NCI-H146 (cell line): ENCODE results near the gene MKNK1.

Experiments used
- DNase-seq: peaks from one replicate; lab custom pipeline; 2025; lab: John Stamatoyannopoulos, UW

Gene MKNK1

GRCh38 chr1:46618754-46619415 lies 14.8 kb upstream of the MKNK1 start:
- DNase-seq, result no peak

GRCh38 chr1:46617833-46618232 lies 13.8 kb upstream of the MKNK1 start:
- DNase-seq, result no peak

GRCh38 chr1:46617108-46617800 lies 13.2 kb upstream of the MKNK1 start:
- no peak for DNase-seq

- peak; percentile 34 for DNase-seq
Measured at GRCh38 chr1:46616277-46617107, 12.4 kb upstream of the MKNK1 start, which contains the start of gene MOB3C. MOB3C (minus strand) TSS chr1:46616811; CDS start chr1:46613321, 3,490 bp downstream.

- no peak for DNase-seq
Measured at GRCh38 chr1:46615735-46616134, 11.7 kb upstream of the MKNK1 start.

- no peak for DNase-seq
Measured at GRCh38 chr1:46615088-46615487, 11.0 kb upstream of the MKNK1 start.

- DNase-seq, result no peak
Measured at GRCh38 chr1:46614604-46614984, 10.5 kb upstream of the MKNK1 start.

GRCh38 chr1:46613661-46614603 lies 9.9 kb upstream of the MKNK1 start:
- no peak for DNase-seq

- no peak for DNase-seq
Measured at GRCh38 chr1:46612937-46613660, 9.0 kb upstream of the MKNK1 start.

GRCh38 chr1:46611691-46612221 lies 7.7 kb upstream of the MKNK1 start:
- no peak for DNase-seq

- DNase-seq, result no peak
Measured at GRCh38 chr1:46607345-46608130, 3.5 kb upstream of the MKNK1 start.

- no peak for DNase-seq
Measured at GRCh38 chr1:46606255-46606965, 2.3 kb upstream of the MKNK1 start.

GRCh38 chr1:46605232-46605631 lies 1.2 kb upstream of the MKNK1 start:
- DNase-seq, result no peak

GRCh38 chr1:46603481-46603857 lies 599 bp downstream of the MKNK1 start:
- DNase-seq, result no peak

- DNase-seq, result no peak
Measured at GRCh38 chr1:46601257-46602007, 2.6 kb downstream of the MKNK1 start.

GRCh38 chr1:46599059-46599970 lies 4.8 kb downstream of the MKNK1 start:
- no peak for DNase-seq

- DNase-seq, result no peak
Measured at GRCh38 chr1:46596846-46597245, 7.2 kb downstream of the MKNK1 start.

- DNase-seq, result no peak
Measured at GRCh38 chr1:46596036-46596435, 8.0 kb downstream of the MKNK1 start.
